ENCODE data around the gene PGLYRP4. TPM values are rescaled to one million over a fixed set of nuclear protein-coding genes. Genes with fewer than 3 reads are reported as not detected.

The PGLYRP4 gene
- total and polyA plus RNA-seq, 2 donors (not counting 1 experiment from before 2014, with no cell fraction given): not detected

DNA sequence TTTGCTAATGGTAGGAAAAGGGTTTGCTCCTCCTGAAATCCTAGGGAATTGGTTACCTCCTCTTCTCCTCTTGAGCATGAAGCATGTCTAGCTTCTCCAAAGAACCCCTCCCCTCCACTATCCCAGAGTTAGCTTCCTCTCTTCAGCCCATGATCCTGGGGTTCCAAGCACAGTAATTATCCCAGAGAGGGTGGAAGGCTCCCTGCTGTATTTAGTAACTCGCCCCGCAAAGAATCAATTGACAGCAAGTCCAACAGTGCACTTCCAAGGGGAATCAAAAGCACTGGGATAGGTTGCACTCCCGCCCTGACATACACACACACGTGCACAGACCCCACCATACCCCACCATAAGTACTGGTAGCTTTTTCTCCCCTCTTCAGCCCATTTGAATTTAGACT lies 39.1 kb upstream of the PGLYRP4 start:
- ATAC-seq (ENCODE audit: low read depth) (no peak), DNase-seq (no peak)
- Histone ChIP-seq H3K4me2 (replicated peaks; ENCODE audit: low read depth, low read length, poor library complexity, severe bottlenecking) (no peak overlapping the region), H2AFZ (ENCODE audit: insufficient read depth, low read depth, low read length, poor library complexity, severe bottlenecking) (no peak overlapping the region), H3K4me1 (ENCODE audit: control insufficient read depth in 2 of 2, insufficient read depth in 2 of 2, low read length in 2 of 2) (no peaks in the 10 kb centered on the region), H3K27me3 (replicated peaks in 1 of 4; ENCODE audit: control extremely low read depth in 1 of 4, control insufficient read depth in 3 of 4, insufficient read depth in 4 of 4, low read length in 3 of 4) (peaks cover 0 to 5% (median 0%) of the 10 kb centered on the region in 4 experiments), H3K27ac (ENCODE audit: low read length in 2 of 2) (no peak overlapping the region), H3K36me3 (replicated peaks in 1 of 2; ENCODE audit: control extremely low read depth in 1 of 2, control insufficient read depth in 1 of 2, extremely low read depth in 1 of 2, insufficient read depth in 2 of 2, low read length in 1 of 2) (no peaks in the 10 kb centered on the region), H3K79me2 (ENCODE audit: control insufficient read depth, insufficient read depth, low read length) (no peaks in the 10 kb centered on the region), H3K9ac (ENCODE audit: low read length) (no peak overlapping the region), H4K20me1 (ENCODE audit: control insufficient read depth, insufficient read depth, low read length, poor library complexity, severe bottlenecking) (no peaks in the 10 kb centered on the region), H3K4me3 (ENCODE audit: control extremely low read depth in 1 of 5, extremely low read depth in 1 of 5, insufficient read depth in 1 of 5, low read depth in 2 of 5, low read length in 4 of 5) (no peak overlapping the region), H3K9me3 (ENCODE audit: control extremely low read depth in 1 of 3, control insufficient read depth in 2 of 3, insufficient read depth in 1 of 3, low read length in 2 of 3) (no peaks in the 10 kb centered on the region)
- 95% methylated on average over 2 of the region's 4 CpGs for WGBS (ENCODE audit: insufficient coverage)
- intact Hi-C loops (cut with micrococcal nuclease): no loop called here
- ChIA-PET POLR2A (no interaction called here), CTCF (no interaction called here)
- H3K27ac Mint-ChIP-seq: no peak overlapping the region
- H3K27me3 Mint-ChIP-seq: peaks cover 30% of the 10 kb centered on the region
- no peak overlapping the region for H3K4me3 Mint-ChIP-seq
- no peaks in the 10 kb centered on the region for H3K4me1 Mint-ChIP-seq
- no peak for TF ChIP-seq EZH2 (IDR thresholded peaks at IDR 0.05; ENCODE audit: borderline replicate concordance, insufficient read depth, low read depth, low read length, poor library complexity, severe bottlenecking)
- TF ChIP-seq, protein P1, sequence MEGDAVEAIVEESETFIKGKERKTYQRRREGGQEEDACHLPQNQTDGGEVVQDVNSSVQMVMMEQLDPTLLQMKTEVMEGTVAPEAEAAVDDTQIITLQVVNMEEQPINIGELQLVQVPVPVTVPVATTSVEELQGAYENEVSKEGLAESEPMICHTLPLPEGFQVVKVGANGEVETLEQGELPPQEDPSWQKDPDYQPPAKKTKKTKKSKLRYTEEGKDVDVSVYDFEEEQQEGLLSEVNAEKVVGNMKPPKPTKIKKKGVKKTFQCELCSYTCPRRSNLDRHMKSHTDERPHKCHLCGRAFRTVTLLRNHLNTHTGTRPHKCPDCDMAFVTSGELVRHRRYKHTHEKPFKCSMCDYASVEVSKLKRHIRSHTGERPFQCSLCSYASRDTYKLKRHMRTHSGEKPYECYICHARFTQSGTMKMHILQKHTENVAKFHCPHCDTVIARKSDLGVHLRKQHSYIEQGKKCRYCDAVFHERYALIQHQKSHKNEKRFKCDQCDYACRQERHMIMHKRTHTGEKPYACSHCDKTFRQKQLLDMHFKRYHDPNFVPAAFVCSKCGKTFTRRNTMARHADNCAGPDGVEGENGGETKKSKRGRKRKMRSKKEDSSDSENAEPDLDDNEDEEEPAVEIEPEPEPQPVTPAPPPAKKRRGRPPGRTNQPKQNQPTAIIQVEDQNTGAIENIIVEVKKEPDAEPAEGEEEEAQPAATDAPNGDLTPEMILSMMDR (IDR thresholded peaks at IDR 0.05): no peak
- no peaks in the 10 kb centered on the region for H3K9me3 Mint-ChIP-seq (ENCODE audit: insufficient read depth)

DNA sequence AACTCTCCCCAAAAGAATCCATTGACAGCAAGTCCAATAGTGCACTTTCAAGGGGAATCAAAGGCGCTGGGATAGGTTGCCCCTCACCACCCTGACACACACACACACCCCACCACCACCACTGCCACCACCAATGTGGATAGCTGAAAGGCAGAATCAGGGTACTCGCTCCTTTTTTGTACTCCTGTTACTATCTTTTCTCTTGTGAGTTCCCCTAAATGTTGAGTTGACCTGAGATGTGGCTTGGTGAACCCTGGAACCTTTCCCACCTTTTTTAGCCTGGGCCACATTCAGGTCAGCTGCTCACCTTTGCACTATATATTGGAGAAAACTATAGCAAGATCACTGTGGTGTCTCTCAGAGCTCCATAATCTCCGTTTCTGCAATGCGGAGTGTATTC lies 38.4 kb upstream of the PGLYRP4 start:
- H3K9me3 ChIP-seq (ENCODE audit: control extremely low read depth in 1 of 3, control insufficient read depth in 2 of 3, insufficient read depth in 1 of 3, low read length in 2 of 3): no peaks in the 10 kb centered on the region
- WGBS (ENCODE audit: insufficient coverage): no CpG with 5 or more reads among the region's 4 CpGs
- peaks cover 33% of the 10 kb centered on the region for H3K27me3 Mint-ChIP-seq
- no peaks in the 10 kb centered on the region for H3K36me3 ChIP-seq (replicated peaks in 1 of 2; ENCODE audit: control extremely low read depth in 1 of 2, control insufficient read depth in 1 of 2, extremely low read depth in 1 of 2, insufficient read depth in 2 of 2, low read length in 1 of 2)
- H4K20me1 ChIP-seq (ENCODE audit: control insufficient read depth, insufficient read depth, low read length, poor library complexity, severe bottlenecking): no peaks in the 10 kb centered on the region
- H3K9me3 Mint-ChIP-seq (ENCODE audit: insufficient read depth): no peaks in the 10 kb centered on the region
- no peak overlapping the region for H2AFZ ChIP-seq (ENCODE audit: insufficient read depth, low read depth, low read length, poor library complexity, severe bottlenecking)
- H3K27ac ChIP-seq (ENCODE audit: low read length in 2 of 2): no peak overlapping the region
- H3K4me1 ChIP-seq (ENCODE audit: control insufficient read depth in 2 of 2, insufficient read depth in 2 of 2, low read length in 2 of 2): no peaks in the 10 kb centered on the region
- no peak for DNase-seq
- H3K4me1 Mint-ChIP-seq: no peaks in the 10 kb centered on the region
- no peak overlapping the region for H3K27ac Mint-ChIP-seq
- H3K79me2 ChIP-seq (ENCODE audit: control insufficient read depth, insufficient read depth, low read length): no peaks in the 10 kb centered on the region
- H3K4me3 Mint-ChIP-seq: no peak overlapping the region
- H3K9ac ChIP-seq (ENCODE audit: low read length): no peak overlapping the region
- ChIA-PET POLR2A (no interaction called here), CTCF (no interaction called here)
- H3K4me3 ChIP-seq (ENCODE audit: control extremely low read depth in 1 of 5, extremely low read depth in 1 of 5, insufficient read depth in 1 of 5, low read depth in 2 of 5, low read length in 4 of 5): no peak overlapping the region
- no peak for ATAC-seq (ENCODE audit: low read depth)
- H3K27me3 ChIP-seq (replicated peaks in 1 of 4; ENCODE audit: control extremely low read depth in 1 of 4, control insufficient read depth in 3 of 4, insufficient read depth in 4 of 4, low read length in 3 of 4): peaks cover 0 to 4% (median 0%) of the 10 kb centered on the region in 4 experiments
- intact Hi-C loops (cut with micrococcal nuclease): no loop called here
- no peak for TF ChIP-seq EZH2 (IDR thresholded peaks at IDR 0.05; ENCODE audit: borderline replicate concordance, insufficient read depth, low read depth, low read length, poor library complexity, severe bottlenecking)
- TF ChIP-seq, protein P1 (IDR thresholded peaks at IDR 0.05): no peak
- H3K4me2 ChIP-seq (replicated peaks; ENCODE audit: low read depth, low read length, poor library complexity, severe bottlenecking): no peak overlapping the region

Measured in B cell (primary cell).